K562 (cell line): ENCODE data around the gene SCRN2. TPM values are rescaled to one million over a fixed set of nuclear protein-coding genes. Genes with fewer than 3 reads are reported as not detected.
A peak's percentile ranks its signal among the peaks of the same experiment; 100 is the strongest.

ENCODE experiments used
- ARID1B ChIP-seq: fragments of 450-650 bp; IDR thresholded peaks from 2 replicates; pipeline ENCODE4 v1.6.1; 2016; ENCODE audit warnings: antibody characterized with exemption, mild to moderate bottlenecking, inconsistent platforms
- BHLHE40 ChIP-seq: IDR thresholded peaks from 2 replicates; pipeline ENCODE4 v1.6.1; 2011; ENCODE audit warnings: low read length, improper control_type of control experiment
- BRF2 ChIP-seq: IDR thresholded peaks from 3 replicates; pipeline ENCODE4 v1.6.1; 2011; ENCODE audit warnings: borderline replicate concordance, mild to moderate bottlenecking; ENCODE audit not compliant: insufficient read length, insufficient read depth
- CTBP1 ChIP-seq: fragments of 450-650 bp; IDR thresholded peaks from 2 replicates; pipeline ENCODE4 v1.6.1; 2016; ENCODE audit warnings: borderline replicate concordance
- ETV5 ChIP-seq: sonication (generic); formaldehyde crosslinking; IDR thresholded peaks from 2 replicates; pipeline ENCODE4 v1.4.0; 2020; ENCODE audit warnings: low read depth, mild to moderate bottlenecking, missing genetic modification reagents
- FOXK2 ChIP-seq, 2 experiments: fragments of 450-650 bp; IDR thresholded peaks in 1 of 2; conservative IDR thresholded peaks in 1 of 2; 2 replicates each; pipeline ENCODE4 v1.6.1; 2016; ENCODE audit warnings: low read depth in 2 of 2, mild to moderate bottlenecking in 1 of 2
- JUND ChIP-seq, 2 experiments: IDR thresholded peaks; 2 replicates in 1 of 2; 3 replicates in 1 of 2; pipeline ENCODE4 v1.6.1; 2011; ENCODE audit warnings: borderline replicate concordance in 2 of 2, low read depth in 2 of 2, low read length in 2 of 2, improper control_type of control experiment in 1 of 2, missing biosample characterization in 1 of 2, missing genetic modification characterization in 1 of 2, missing genetic modification reagents in 1 of 2
- KLF16 ChIP-seq: IDR thresholded peaks from 2 replicates; pipeline ENCODE4 v1.6.1; 2016; ENCODE audit warnings: antibody characterized with exemption
- LCOR ChIP-seq: sonication (generic); formaldehyde crosslinking; IDR thresholded peaks from 2 replicates; pipeline ENCODE4 v1.8.0; 2022; ENCODE audit warnings: mild to moderate bottlenecking, missing genetic modification reagents
- MAFG ChIP-seq: fragments of 450-650 bp; conservative IDR thresholded peaks from 2 replicates; pipeline ENCODE4 v1.6.1; 2016; ENCODE audit warnings: missing genetic modification characterization, missing compliant biosample characterization
- MLLT1 ChIP-seq, 2 experiments: fragments of 450-650 bp; IDR thresholded peaks; 2 replicates each; pipeline ENCODE4 v1.6.1; 2016
- MTA2 ChIP-seq: fragments of 450-650 bp; IDR thresholded peaks from 2 replicates; pipeline ENCODE4 v1.6.1; 2016; ENCODE audit warnings: low read depth
- NR2C2 ChIP-seq, 2 experiments: fragments of 200-800 bp in 1 of 2; sonication (Bioruptor generic) in 1 of 2; sonication (generic) in 1 of 2; formaldehyde crosslinking in 1 of 2; IDR thresholded peaks; 2 replicates each; pipeline versions ENCODE4 v1.6.1 to v1.8.0; 2016 to 2022; ENCODE audit warnings: mild to moderate bottlenecking in 1 of 2, missing compliant biosample characterization in 1 of 2, missing genetic modification characterization in 1 of 2, missing genetic modification reagents in 1 of 2
- NRF1 ChIP-seq, 2 experiments: fragments of 450-650 bp; IDR thresholded peaks in 1 of 2; conservative IDR thresholded peaks in 1 of 2; 2 replicates each; pipeline ENCODE4 v1.6.1; 2014; ENCODE audit warnings: mild to moderate bottlenecking in 2 of 2
- PATZ1 ChIP-seq: fragments of 250-450 bp; sonication (Bioruptor Pico); IDR thresholded peaks from 2 replicates; pipeline ENCODE4 v1.5.0; 2020; ENCODE audit warnings: mild to moderate bottlenecking, borderline replicate concordance
- SMAD3 ChIP-seq: fragments of 450-650 bp; formaldehyde crosslinking; conservative IDR thresholded peaks from 2 replicates; pipeline ENCODE4 v1.4.0; 2020; ENCODE audit warnings: mild to moderate bottlenecking
- SNAPC5 ChIP-seq: fragments of 250-450 bp; sonication (Bioruptor Pico); IDR thresholded peaks from 2 replicates; pipeline ENCODE4 v1.8.0; 2021; ENCODE audit warnings: moderate library complexity, mild to moderate bottlenecking, inconsistent platforms
- THRAP3 ChIP-seq: fragments of 450-650 bp; IDR thresholded peaks from 2 replicates; pipeline ENCODE4 v1.6.1; 2016; ENCODE audit warnings: mild to moderate bottlenecking, inconsistent platforms, borderline replicate concordance
- ZBTB7A ChIP-seq: IDR thresholded peaks from 2 replicates; pipeline ENCODE4 v1.6.1; 2011; ENCODE audit warnings: low read depth, mild to moderate bottlenecking, low read length, moderate library complexity, borderline replicate concordance; ENCODE audit not compliant: control insufficient read depth
- ZHX1 ChIP-seq: fragments of 150-350 bp; conservative IDR thresholded peaks from 2 replicates; pipeline ENCODE4 v1.6.1; 2014; ENCODE audit warnings: low read length
- ZNF583 ChIP-seq: fragments of 250-450 bp; sonication (Bioruptor Pico); IDR thresholded peaks from 2 replicates; pipeline ENCODE4 v1.4.0; 2020
- polyA plus RNA-seq, 8 experiments: library from polyadenylated mRNA; depleted of rRNA in 4 of 8; stranded (reverse) in 5 of 8; unstranded in 3 of 8; fragments of >200 nt; fragmentation: Nextera tagmentation in 2 of 8; fragmentation: Illumina TruSeq in 1 of 8; extraction: Ambion mirVana in 2 of 8; extraction: Trizol in 1 of 8; gene quantifications; 2 replicates each; pipeline versions ENCODE4 v1.2.1 to v1.2.3, GENCODE V29; 2011 to 2014; ENCODE audit warnings: inconsistent platforms in 1 of 8, missing spikeins in 1 of 8
- total RNA-seq, 7 experiments: library from RNA; depleted of rRNA in 6 of 7; stranded (reverse); fragments of >200 nt in 6 of 7; fragmentation: Illumina TruSeq in 2 of 7; extraction: Trizol in 2 of 7; gene quantifications; 2 replicates each; pipeline versions ENCODE4 v1.2.1 to v1.2.3, GENCODE V29; 2011 to 2021; ENCODE audit warnings: low replicate concordance in 1 of 7

SCRN2 gene
- total and polyA plus RNA-seq, 9 of the 15 experiments (the other 6 are each of a cell fraction or from before 2014, with no cell fraction given): 0.25 to 32.9 (median 13.6) TPM

- no peak for TF ChIP-seq PATZ1
- no peak for TF ChIP-seq BRF2
- peak; percentile 100 for TF ChIP-seq ARID1B
- TF ChIP-seq MAFG: no peak
- TF ChIP-seq ZBTB7A: peak; percentile 100
- TF ChIP-seq ZNF583 (CRISPR knock-in tag): peak; percentile 84
- TF ChIP-seq NRF1 (conservative IDR thresholded peaks at IDR 0.05 in 1 of 2, IDR thresholded peaks at IDR 0.05 in 1 of 2): peak; percentile 48 to 61; a peak in 3 of 4 replicates
- no peak for TF ChIP-seq ZHX1
- TF ChIP-seq JUND (IDR thresholded peaks at IDR 0.05; ENCODE audit: borderline replicate concordance, low read depth, low read length): peak; percentile 97
- TF ChIP-seq JUND (tag; IDR thresholded peaks at IDR 0.05; ENCODE audit: borderline replicate concordance, low read depth, low read length): peak; percentile 99; the same call in 2 of the 3 replicates
- peak; percentile 90 for TF ChIP-seq SMAD3
- TF ChIP-seq BHLHE40: peak; percentile 78
- TF ChIP-seq CTBP1: peak; percentile 100
- peak; percentile 96 for TF ChIP-seq LCOR (CRISPR knock-in tag)
- peak in 1 of 2 experiments; percentile 46; a peak in 2 of 4 replicates for TF ChIP-seq MLLT1 (IDR thresholded peaks at IDR 0.05)
- TF ChIP-seq THRAP3: no peak
- TF ChIP-seq MTA2: peak; percentile 99
- no peak for TF ChIP-seq NR2C2 (CRISPR knock-in tag; IDR thresholded peaks at IDR 0.05)
- peak; percentile 82 for TF ChIP-seq NR2C2 (tag; IDR thresholded peaks at IDR 0.05)
- TF ChIP-seq SNAPC5: no peak
- TF ChIP-seq FOXK2 (conservative IDR thresholded peaks at IDR 0.05 in 1 of 2, IDR thresholded peaks at IDR 0.05 in 1 of 2; ENCODE audit: low read depth in 2 of 2): peak; percentile 87 to 90
- peak; percentile 98 for TF ChIP-seq KLF16
- 0 out of 2 replicates have a peak, but pooled peaks have one; percentile 59 for TF ChIP-seq ETV5 (CRISPR knock-in tag)
Measured at GRCh38 chr17:47866941-47867340, 25.9 kb upstream of the SCRN2 start (continued).
